ENCODE results near the gene BTF3. TPM values are rescaled to one million over a fixed set of nuclear protein-coding genes. Genes with fewer than 3 reads are reported as not detected.

Gene BTF3
- total and polyA plus RNA-seq, 9 of the 15 experiments (the other 6 are each of a cell fraction or from before 2014, with no cell fraction given), result 534 to 1,637 (median 848) TPM

DNA sequence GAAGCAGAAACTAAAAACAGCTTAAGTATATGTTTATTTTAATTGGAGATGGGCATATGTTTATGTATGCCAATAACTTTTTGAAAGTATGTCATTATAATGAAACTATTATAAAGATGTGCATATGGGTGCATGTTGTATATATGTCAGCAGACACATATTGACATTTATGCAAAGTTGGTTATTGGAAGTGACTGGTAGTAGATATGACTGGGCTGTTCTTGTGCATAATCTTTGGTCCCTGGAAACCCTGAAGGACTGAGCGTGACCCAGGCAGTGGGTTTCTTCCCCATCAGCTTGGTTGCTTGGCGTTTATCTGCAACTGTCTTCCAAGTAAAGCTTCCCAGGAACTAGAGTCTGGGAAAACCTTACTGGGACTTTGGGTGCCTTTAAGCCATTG, 41.5 kb downstream of the BTF3 start:
- ATAC-seq (no peak), DNase-seq (ENCODE audit: extremely low read depth in 1 of 4, low spot score in 3 of 4) (no peak), FAIRE-seq (no peak)
- CTCF ChIA-PET (ENCODE audit: low intra/inter-chr PET ratio), result no interaction called here
- Histone ChIP-seq H3K4me1 (replicated peaks in 1 of 2; ENCODE audit: control insufficient read depth in 2 of 2, insufficient read depth in 2 of 2, low read length in 2 of 2) (no peaks in the 10 kb centered on the region; a peak in 1 of 5 replicates), H3K36me3 (ENCODE audit: control insufficient read depth, insufficient read depth, low read length) (no peaks in the 10 kb centered on the region), H3K9me3 (replicated peaks; ENCODE audit: control insufficient read depth, insufficient read depth, low read depth, low read length) (no peaks in the 10 kb centered on the region), H3K79me2 (ENCODE audit: control insufficient read depth, insufficient read depth, low read length) (no peaks in the 10 kb centered on the region), H4K20me1 (replicated peaks; ENCODE audit: control insufficient read depth, insufficient read depth, low read length) (no peaks in the 10 kb centered on the region), H3K4me2 (ENCODE audit: insufficient read depth, low read length) (no peak overlapping the region), H2AFZ (ENCODE audit: low read depth, low read length) (no peak overlapping the region), H3K9ac (ENCODE audit: insufficient read depth in 1 of 2, low read depth in 2 of 2, low read length in 2 of 2) (no peak overlapping the region), H3K27me3 (ENCODE audit: control insufficient read depth in 2 of 2, insufficient read depth in 2 of 2, low read length in 2 of 2) (peaks cover under 1% of the 10 kb centered on the region in 2 experiments; a peak in 2 of 5 replicates), H3K4me3 (no peak overlapping the region), H3K9me1 (ENCODE audit: control insufficient read depth, insufficient read depth, low read length) (no peaks in the 10 kb centered on the region), H3K27ac (ENCODE audit: extremely low read depth, low read depth, low read length) (no peak overlapping the region)
- in situ Hi-C loops (cut with MboI) (no loop called here), intact Hi-C loops (cut with micrococcal nuclease) (no loop called here)
- 0% methylated on average over 2 of the region's 2 CpGs for WGBS (ENCODE audit: insufficient coverage, low coverage, missing lambda C conversion rate)
- POLR2A ChIA-PET, result interaction anchor here (1.6 kb wide), 1 partner anchor 9 kb away, joined by 3 read pairs; no protein-coding TSS in a partner anchor
- TF ChIP-seq CSDE1 (IDR thresholded peaks at IDR 0.05), result no peak
- TF ChIP-seq, protein P1, sequence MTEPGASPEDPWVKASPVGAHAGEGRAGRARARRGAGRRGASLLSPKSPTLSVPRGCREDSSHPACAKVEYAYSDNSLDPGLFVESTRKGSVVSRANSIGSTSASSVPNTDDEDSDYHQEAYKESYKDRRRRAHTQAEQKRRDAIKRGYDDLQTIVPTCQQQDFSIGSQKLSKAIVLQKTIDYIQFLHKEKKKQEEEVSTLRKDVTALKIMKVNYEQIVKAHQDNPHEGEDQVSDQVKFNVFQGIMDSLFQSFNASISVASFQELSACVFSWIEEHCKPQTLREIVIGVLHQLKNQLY (CRISPR knock-in tag; conservative IDR thresholded peaks at IDR 0.05), result no peak
- no peak for TF ChIP-seq BDP1 (IDR thresholded peaks at IDR 0.05; ENCODE audit: insufficient read depth, insufficient read length)
- TF ChIP-seq SMAD2 (IDR thresholded peaks at IDR 0.05; ENCODE audit: low read depth, low read length), result no peak
- no peak for TF ChIP-seq ZFP1 (CRISPR knock-in tag; IDR thresholded peaks at IDR 0.05)
- no peak for TF ChIP-seq SMAD3 (CRISPR knock-in tag; conservative IDR thresholded peaks at IDR 0.05)
- TF ChIP-seq CTBP1 (IDR thresholded peaks at IDR 0.05; ENCODE audit: borderline replicate concordance), result no peak
- TF ChIP-seq ZNF764 (CRISPR knock-in tag; IDR thresholded peaks at IDR 0.05; ENCODE audit: low read depth), result no peak
- no TSS peak for BruUV-seq (replicated peaks)
